ENCODE results near the gene DXO.

The DXO gene

GRCh38 chr6:31961616-31962015 lies 10.3 kb downstream of the DXO start:
- no peak for TF ChIP-seq HDGF (IDR thresholded peaks at IDR 0.05; ENCODE audit: borderline replicate concordance)
- no peak for TF ChIP-seq FOXK2 (IDR thresholded peaks at IDR 0.05)
- TF ChIP-seq ZNF384 (IDR thresholded peaks at IDR 0.05) = no peak
- no peak for TF ChIP-seq SP1 (IDR thresholded peaks at IDR 0.05)
- no peak for TF ChIP-seq CTBP1 (IDR thresholded peaks at IDR 0.05; ENCODE audit: borderline replicate concordance)
- no peak for TF ChIP-seq TARDBP (IDR thresholded peaks at IDR 0.05)
- no peak for TF ChIP-seq ELF4 (IDR thresholded peaks at IDR 0.05)
- no peak for TF ChIP-seq NFRKB (IDR thresholded peaks at IDR 0.05)
- no peak for TF ChIP-seq BHLHE40 (IDR thresholded peaks at IDR 0.05; ENCODE audit: borderline replicate concordance)
- TF ChIP-seq PKNOX1 (IDR thresholded peaks at IDR 0.05) = no peak
- no peak for TF ChIP-seq L3MBTL2 (conservative IDR thresholded peaks at IDR 0.05)
- no peak for TF ChIP-seq FOXA1 (IDR thresholded peaks at IDR 0.05)
- TF ChIP-seq LEF1 (IDR thresholded peaks at IDR 0.05; ENCODE audit: borderline replicate concordance) = no peak
- no peak for TF ChIP-seq FOXM1 (IDR thresholded peaks at IDR 0.05; ENCODE audit: borderline replicate concordance)
- TF ChIP-seq SUZ12 (IDR thresholded peaks at IDR 0.05) = no peak
- TF ChIP-seq ARNT (IDR thresholded peaks at IDR 0.05) = no peak
- ChIA-PET POLR2A (interaction anchor here (8.0 kb wide), 1 partner anchor 10 kb away, joined by 84 read pairs; the partner anchor contains the start of gene DXO), CTCF (no interaction called here)
- DNase-seq (ENCODE audit: extremely low spot score) = no peak

- DNase-seq (ENCODE audit: extremely low spot score) = peak; percentile 100
- ChIA-PET CTCF (interaction anchor here (1.0 to 1.2 kb wide), 2 partner anchors 11 to 17 kb away, joined by 3 read pairs; no protein-coding TSS in a partner anchor), POLR2A (interaction anchor here (0.8 to 8.0 kb wide), 8 partner anchors 8 to 153 kb away, joined by 3 to 84 read pairs (median 3); partner anchors contain the start of genes DXO, LSM2 and ZBTB12)
- TF ChIP-seq SP1 (IDR thresholded peaks at IDR 0.05) (no peak), CTBP1 (IDR thresholded peaks at IDR 0.05; ENCODE audit: borderline replicate concordance) (0 out of 2 replicates have a peak, but pooled peaks have one; percentile 36), ELF4 (IDR thresholded peaks at IDR 0.05) (peak; percentile 99), BHLHE40 (IDR thresholded peaks at IDR 0.05; ENCODE audit: borderline replicate concordance) (no peak), HDGF (IDR thresholded peaks at IDR 0.05; ENCODE audit: borderline replicate concordance) (no peak), ARNT (IDR thresholded peaks at IDR 0.05) (no peak), LEF1 (IDR thresholded peaks at IDR 0.05; ENCODE audit: borderline replicate concordance) (no peak), L3MBTL2 (conservative IDR thresholded peaks at IDR 0.05) (no peak; the same call in 1 of the 2 replicates), FOXA1 (IDR thresholded peaks at IDR 0.05) (no peak), ZNF384 (IDR thresholded peaks at IDR 0.05) (no peak), TARDBP (IDR thresholded peaks at IDR 0.05) (no peak), PKNOX1 (IDR thresholded peaks at IDR 0.05) (peak; percentile 66; the same call in 1 of the 2 replicates), FOXK2 (IDR thresholded peaks at IDR 0.05) (no peak), FOXM1 (IDR thresholded peaks at IDR 0.05; ENCODE audit: borderline replicate concordance) (no peak; the same call in 1 of the 2 replicates)
These were observed 12.9 kb downstream of the DXO start, which contains the start of the genes NELFE and SKIC2 for GRCh38 chr6:31958741-31959739. NELFE (minus strand) TSS chr6:31958971; CDS start chr6:31958446, 525 bp downstream. SKIC2 (plus strand) TSS chr6:31959175; CDS start chr6:31959193, 18 bp downstream.

- TF ChIP-seq ELF4 (IDR thresholded peaks at IDR 0.05) = no peak
- no peak for TF ChIP-seq PKNOX1 (IDR thresholded peaks at IDR 0.05)
- no peak for TF ChIP-seq NFRKB (IDR thresholded peaks at IDR 0.05)
- TF ChIP-seq SUZ12 (IDR thresholded peaks at IDR 0.05) = no peak
- no peak for TF ChIP-seq FOXK2 (IDR thresholded peaks at IDR 0.05)
- no peak for TF ChIP-seq TARDBP (IDR thresholded peaks at IDR 0.05)
- no peak for TF ChIP-seq ARNT (IDR thresholded peaks at IDR 0.05)
- TF ChIP-seq LEF1 (IDR thresholded peaks at IDR 0.05; ENCODE audit: borderline replicate concordance) = no peak
- DNase-seq (ENCODE audit: extremely low spot score) = no peak
- POLR2A ChIA-PET = interaction anchor here (0.6 to 8.0 kb wide), 7 partner anchors 9 to 60 kb away, joined by 3 to 84 read pairs (median 3); partner anchors contain the start of genes DXO and ZBTB12
- CTCF ChIA-PET = interaction anchor here (1.0 kb wide), 1 partner anchor 16 kb away, joined by 3 read pairs; no protein-coding TSS in a partner anchor
These were observed 13.6 kb downstream of the DXO start for GRCh38 chr6:31958412-31958740.

- TF ChIP-seq PKNOX1 (IDR thresholded peaks at IDR 0.05) (no peak), L3MBTL2 (conservative IDR thresholded peaks at IDR 0.05) (no peak), ZNF384 (IDR thresholded peaks at IDR 0.05) (no peak), BHLHE40 (IDR thresholded peaks at IDR 0.05; ENCODE audit: borderline replicate concordance) (no peak), ARNT (IDR thresholded peaks at IDR 0.05) (no peak), ELF4 (IDR thresholded peaks at IDR 0.05) (no peak)
- no peak for DNase-seq (ENCODE audit: extremely low spot score)
- ChIA-PET POLR2A (interaction anchor here (8.0 kb wide), 1 partner anchor 15 kb away, joined by 84 read pairs; the partner anchor contains the start of gene DXO), CTCF (no interaction called here)
These were observed 15.1 kb downstream of the DXO start for GRCh38 chr6:31956796-31957195.

- no peak for DNase-seq (ENCODE audit: extremely low spot score)
- TF ChIP-seq TARDBP (IDR thresholded peaks at IDR 0.05) = no peak
- TF ChIP-seq ZNF384 (IDR thresholded peaks at IDR 0.05) = no peak
- no peak for TF ChIP-seq SP1 (IDR thresholded peaks at IDR 0.05)
- TF ChIP-seq HDGF (IDR thresholded peaks at IDR 0.05; ENCODE audit: borderline replicate concordance) = no peak
- TF ChIP-seq LEF1 (IDR thresholded peaks at IDR 0.05; ENCODE audit: borderline replicate concordance) = no peak
- no peak for TF ChIP-seq ELF4 (IDR thresholded peaks at IDR 0.05)
- no peak for TF ChIP-seq SUZ12 (IDR thresholded peaks at IDR 0.05)
- TF ChIP-seq BHLHE40 (IDR thresholded peaks at IDR 0.05; ENCODE audit: borderline replicate concordance) = no peak
- TF ChIP-seq ARNT (IDR thresholded peaks at IDR 0.05) = no peak
- no peak for TF ChIP-seq FOXA1 (IDR thresholded peaks at IDR 0.05)
- POLR2A ChIA-PET = interaction anchor here (0.9 kb wide), 1 partner anchor 18 kb away, joined by 3 read pairs; the partner anchor contains the start of gene DXO
- CTCF ChIA-PET = no interaction called here
These were observed 17.4 kb downstream of the DXO start for GRCh38 chr6:31954511-31954910.

Data from HEK293T (cell line).